NK-92 (cell line): Measurements from ENCODE around the gene NHP2.
A peak's percentile ranks its signal among the peaks of the same experiment; 100 is the strongest.
"Not testable (repeated sequence)": the region's sequence is repeated elsewhere in the genome, so short reads cannot be mapped to it uniquely, and the experiment has no call there.

Source experiments
- DNase-seq: peaks from one replicate; lab custom pipeline; 2025; ENCODE audit not compliant: unreplicated experiment; lab: John Stamatoyannopoulos, UW

The NHP2 gene

GRCh38 chr5:178131446-178131996, 22.2 kb downstream of the NHP2 start:
- DNase-seq: no peak

GRCh38 chr5:178130576-178131445, 22.9 kb downstream of the NHP2 start, which contains the start of gene RMND5B:
RMND5B (plus strand) TSS chr5:178131014; CDS start chr5:178138120, 7,106 bp downstream.
- DNase-seq: no peak

GRCh38 chr5:178130234-178130575, 23.5 kb downstream of the NHP2 start:
- DNase-seq: not testable (repeated sequence)

GRCh38 chr5:178129296-178129695, 24.4 kb downstream of the NHP2 start:
- no peak for DNase-seq

GRCh38 chr5:178127300-178128009, 26.2 kb downstream of the NHP2 start:
- not testable (repeated sequence) for DNase-seq

GRCh38 chr5:178126556-178126955, 27.1 kb downstream of the NHP2 start:
- no peak for DNase-seq

- DNase-seq: no peak
These were observed 28.3 kb downstream of the NHP2 start for GRCh38 chr5:178125253-178125906.

- DNase-seq: no peak
These were observed 29.4 kb downstream of the NHP2 start for GRCh38 chr5:178123966-178124925.

- no peak for DNase-seq
These were observed 30.4 kb downstream of the NHP2 start for GRCh38 chr5:178123094-178123965.

DNA sequence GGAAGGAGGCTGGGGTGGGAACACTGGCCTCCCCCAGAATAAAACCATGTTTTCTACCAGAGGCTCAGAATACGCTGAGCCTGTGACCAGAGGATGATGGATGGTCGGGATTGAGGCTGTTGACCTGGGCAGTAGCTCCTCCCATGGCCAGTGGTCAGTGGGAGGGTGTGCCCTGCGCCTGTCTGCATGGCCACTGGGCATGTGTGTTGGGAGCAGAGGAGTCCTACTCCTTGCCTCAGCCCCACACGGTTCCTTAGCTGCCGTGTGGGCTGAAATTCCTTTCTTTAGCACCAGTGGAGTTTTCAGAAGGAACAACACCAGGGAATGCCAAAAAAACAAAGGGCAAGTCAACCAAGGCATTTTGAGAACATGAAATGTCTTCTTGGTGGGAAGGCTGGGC, 31.3 kb downstream of the NHP2 start:
- DNase-seq: no peak

GRCh38 chr5:178121391-178122276, 32.1 kb downstream of the NHP2 start:
- DNase-seq: no peak

GRCh38 chr5:178120607-178121357, 32.9 kb downstream of the NHP2 start:
- DNase-seq: no peak

DNA sequence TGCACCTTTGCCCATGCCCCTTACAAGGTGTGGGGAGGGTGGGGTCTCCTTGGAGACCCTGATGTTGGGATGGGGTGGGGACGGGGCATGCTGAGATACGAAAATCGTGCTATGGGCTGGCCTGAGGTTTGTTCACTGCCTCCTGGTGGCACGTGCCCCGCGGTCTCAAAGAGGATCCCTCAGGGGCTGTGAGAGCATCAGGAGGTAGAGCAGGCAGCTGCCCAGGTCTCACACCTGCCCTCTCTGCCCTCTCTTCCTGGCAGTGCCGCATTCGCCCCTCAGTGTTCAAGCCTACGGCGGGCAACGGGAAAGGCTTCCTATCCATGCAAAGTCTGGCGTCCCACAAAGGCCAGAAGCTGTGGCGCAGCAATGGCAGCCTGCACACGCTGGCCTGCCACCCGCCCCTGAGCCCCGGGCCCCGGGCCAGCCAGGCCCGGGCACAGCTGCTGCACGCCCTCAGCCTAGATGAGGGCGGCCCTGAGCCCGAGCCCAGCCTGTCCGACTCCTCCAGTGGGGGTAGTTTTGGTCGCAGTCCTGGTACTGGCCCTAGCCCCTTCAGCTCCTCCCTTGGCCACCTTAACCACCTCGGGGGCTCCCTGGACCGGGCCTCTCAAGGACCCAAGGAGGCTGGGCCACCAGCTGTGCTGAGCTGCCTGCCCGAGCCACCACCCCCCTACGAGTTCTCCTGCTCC, 33.6 kb downstream of the NHP2 start:
- no peak for DNase-seq

DNA sequence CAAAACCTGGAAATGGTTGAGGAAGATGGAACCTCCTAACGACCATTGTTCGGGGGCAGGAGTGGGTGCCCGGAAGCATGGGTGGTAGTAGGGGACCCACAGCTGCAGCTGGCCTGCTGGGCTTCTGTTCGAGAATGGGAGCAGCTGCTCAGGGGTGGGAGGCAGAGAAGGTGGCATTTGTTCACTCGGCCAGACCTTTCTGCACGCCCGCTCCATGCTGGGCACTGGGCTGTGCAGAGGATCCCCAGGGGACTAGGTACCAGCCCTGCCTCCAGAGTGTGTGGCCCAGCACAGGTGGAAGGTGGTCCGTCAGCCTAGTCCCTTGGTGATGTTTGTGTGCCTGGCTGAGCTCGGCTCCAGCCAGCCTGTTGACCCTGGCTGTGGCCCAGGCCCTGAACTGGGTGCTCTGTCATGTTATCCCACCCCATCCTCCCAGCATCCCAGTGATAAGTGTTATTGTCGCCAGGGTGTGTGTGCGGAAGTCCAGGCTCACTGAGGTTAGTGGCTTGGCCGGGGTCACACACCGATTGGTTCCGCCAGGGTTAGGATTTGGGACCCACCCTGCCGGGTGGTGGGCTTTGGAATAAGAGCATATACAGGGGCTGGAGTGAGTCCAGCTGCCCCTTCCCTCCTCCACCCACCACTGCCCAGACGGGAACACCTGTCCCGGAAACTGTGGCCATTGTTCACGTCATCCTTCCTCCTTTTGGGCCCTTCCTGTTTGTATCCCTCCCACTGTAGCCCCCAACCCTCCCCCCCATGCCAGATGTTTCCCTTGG, 35.6 kb downstream of the NHP2 start:
- no peak for DNase-seq

DNA sequence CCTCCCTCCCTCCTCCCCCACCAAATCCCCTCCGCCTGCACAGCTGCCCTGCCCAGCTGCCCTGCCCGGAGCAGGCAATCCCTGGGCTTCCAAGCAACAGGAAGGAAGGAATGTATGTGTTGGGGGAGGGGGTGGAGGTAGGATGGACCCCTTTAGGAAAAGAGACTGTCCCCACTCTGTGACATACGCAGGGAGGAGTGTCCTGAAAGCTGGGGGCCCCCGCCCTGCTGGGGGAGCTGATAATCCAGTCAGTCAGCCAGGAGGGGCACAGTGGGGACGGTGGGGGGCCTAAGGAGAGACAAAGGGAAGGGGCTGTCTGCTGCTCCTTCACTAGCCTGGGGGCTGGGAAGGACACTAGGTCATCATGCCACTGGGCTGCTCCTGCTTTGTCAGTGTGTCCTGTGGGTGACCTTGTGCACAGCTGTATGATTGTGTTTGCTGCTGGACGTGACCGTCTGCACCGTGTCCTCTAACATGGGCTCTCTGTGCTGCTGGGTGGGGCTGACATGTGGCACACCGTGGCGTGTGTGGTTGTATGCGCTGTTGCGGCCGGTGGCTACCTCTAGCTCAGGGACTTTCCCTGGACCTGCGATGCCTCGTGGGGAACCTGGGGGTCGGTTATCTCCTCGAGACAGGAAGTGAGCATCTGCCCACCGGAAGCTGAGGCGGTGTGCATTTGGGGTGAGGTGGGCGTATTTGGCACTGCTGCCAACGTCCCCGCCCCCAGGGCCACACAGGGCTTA, 37.4 kb downstream of the NHP2 start:
- DNase-seq: peak; percentile 40

- no peak for DNase-seq
These were observed 37.9 kb downstream of the NHP2 start for GRCh38 chr5:178115814-178116142.
